GM12878 (cell line): ENCODE data around the gene DHPS. TPM values are rescaled to one million over a fixed set of nuclear protein-coding genes. Genes with fewer than 3 reads are reported as not detected.

Experiments used
- ATAC-seq: fragments of 200-7000 bp; cut with Tn5 transposase; 3 replicates; pipeline ENCODE4 v1.9.1; 2020; ENCODE audit warnings: mild to moderate bottlenecking, moderate library complexity
- BruUV-seq: library from RNA; stranded (reverse); fragments of 400-500 nt; replicated peaks from 2 replicates; lab custom pipeline; 2021; lab: Mats Ljungman, UMichigan
- CTCF ChIA-PET: fragments of 300-600 bp; sonication (Branson Sonifier 250); formaldehyde crosslinking; extraction: SDS; loops from one replicate; lab custom pipeline; 2021; ENCODE audit warnings: inconsistent platforms; lab: Yijun Ruan, JAX
- POLR2A ChIA-PET: fragments of 350-600 bp; formaldehyde crosslinking; extraction: SDS; loops from one replicate; lab custom pipeline; 2021; ENCODE audit warnings: inconsistent platforms; lab: Charles Lee
- RAD21 ChIA-PET: fragments of 300-600 bp; sonication (Branson Sonifier 250); formaldehyde crosslinking; loops from one replicate; lab custom pipeline; 2023; ENCODE audit warnings: antibody characterized with exemption; ENCODE audit not compliant: unreplicated experiment; lab: Charles Lee
- SMC1A ChIA-PET: fragments of 300-600 bp; sonication (Branson Sonifier 250); formaldehyde crosslinking; loops from one replicate; lab custom pipeline; 2023; ENCODE audit not compliant: unreplicated experiment, uncharacterized antibody; lab: Charles Lee
- DNase-seq: peaks from one replicate; pipeline ENCODE4 v3.0.0-alpha.2; 2011; ENCODE audit warnings: low read depth, low spot score
- FAIRE-seq: peaks from 3 replicates; lab custom pipeline; 2011; peaks lifted over from hg19 to GRCh38; lab: Jason Lieb, UNC
- H2AFZ ChIP-seq: 2 replicates; pipeline ENCODE4 v1.6.0; 2011; ENCODE audit warnings: low read depth, low read length, control low read depth; ENCODE audit not compliant: control insufficient read depth
- H3K27ac ChIP-seq: 2 replicates; pipeline ENCODE4 v1.5.1; 2011; ENCODE audit warnings: control low read depth; ENCODE audit not compliant: control insufficient read depth, insufficient read depth
- H3K27me3 ChIP-seq, 2 experiments: replicated peaks in 1 of 2; 2 replicates each; pipeline versions ENCODE4 v1.6.0 to v1.6.1; 2011; ENCODE audit warnings: low read length in 1 of 2; ENCODE audit not compliant: control insufficient read depth in 2 of 2, insufficient read depth in 2 of 2
- H3K36me3 ChIP-seq, 2 experiments: 2 replicates each; pipeline ENCODE4 v1.5.1; 2011; ENCODE audit warnings: low read length in 1 of 2; ENCODE audit not compliant: control insufficient read depth in 2 of 2, insufficient read depth in 2 of 2
- H3K4me1 ChIP-seq: 2 replicates; pipeline ENCODE4 v1.6.1; 2011; ENCODE audit warnings: mild to moderate bottlenecking, low read length, moderate library complexity, mixed read lengths; ENCODE audit not compliant: control insufficient read depth, insufficient read depth
- H3K4me2 ChIP-seq: 2 replicates; pipeline ENCODE4 v1.6.0; 2011; ENCODE audit warnings: control low read depth; ENCODE audit not compliant: control insufficient read depth, insufficient read depth
- H3K4me3 ChIP-seq: fragments of 200-600 bp; sonication (generic); 2 replicates; pipeline ENCODE4 v1.5.1; 2016
- H3K79me2 ChIP-seq: 2 replicates; pipeline ENCODE4 v1.6.0; 2011; ENCODE audit warnings: low read length; ENCODE audit not compliant: control insufficient read depth, insufficient read depth
- H3K9ac ChIP-seq: 2 replicates; pipeline ENCODE4 v1.8.0; 2011; ENCODE audit warnings: low read length, control low read depth, mixed read lengths; ENCODE audit not compliant: control insufficient read depth, insufficient read depth
- H3K9me3 ChIP-seq: replicated peaks from 3 replicates; pipeline ENCODE4 v1.5.1; 2011; ENCODE audit warnings: mild to moderate bottlenecking, low read length; ENCODE audit not compliant: control insufficient read depth, insufficient read depth
- H4K20me1 ChIP-seq: 2 replicates; pipeline ENCODE4 v1.6.0; 2011; ENCODE audit not compliant: control insufficient read depth, insufficient read depth
- ATF7 ChIP-seq: fragments of 450-650 bp; IDR thresholded peaks from 2 replicates; pipeline ENCODE4 v1.6.1; 2016; ENCODE audit warnings: low read depth, mild to moderate bottlenecking
- FOXK2 ChIP-seq: fragments of 450-650 bp; IDR thresholded peaks from 2 replicates; pipeline ENCODE4 v1.6.1; 2017; ENCODE audit warnings: mild to moderate bottlenecking, moderate library complexity
- MLLT1 ChIP-seq: fragments of 450-650 bp; IDR thresholded peaks from 2 replicates; pipeline ENCODE4 v1.6.1; 2016; ENCODE audit warnings: mild to moderate bottlenecking
- NR2C1 ChIP-seq: fragments of 450-650 bp; IDR thresholded peaks from 2 replicates; pipeline ENCODE4 v1.6.1; 2017; ENCODE audit warnings: antibody characterized with exemption, mild to moderate bottlenecking, moderate library complexity
- NR2F1 ChIP-seq: fragments of 450-650 bp; conservative IDR thresholded peaks from 2 replicates; pipeline ENCODE4 v1.6.1; 2017; ENCODE audit warnings: mild to moderate bottlenecking
- POU2F2 ChIP-seq: IDR thresholded peaks from 3 replicates; pipeline ENCODE4 v1.6.1; 2011; ENCODE audit warnings: low read depth, mild to moderate bottlenecking, low read length, borderline replicate concordance
- SMAD5 ChIP-seq: IDR thresholded peaks from 2 replicates; pipeline ENCODE4 v1.6.1; 2016; ENCODE audit warnings: antibody characterized with exemption, low read depth
- WGBS: methylation state at CpG from one replicate; pipeline ENCODE4 v1.1.6; 2016; ENCODE audit warnings: low lambda C conversion rate; ENCODE audit not compliant: insufficient replicate concordance, insufficient coverage; ENCODE audit errors: missing lambda C conversion rate; 5-methylcytosine and 5-hydroxymethylcytosine counted together
- in situ Hi-C: fragments of 300-500 bp; cut with MboI; formaldehyde crosslinking; loops from 9 replicates; pipeline ENCODE4 v1.14.3; 2018; ENCODE audit warnings: mixed read lengths
- intact Hi-C: fragments of 100-400 bp; cut with micrococcal nuclease; formaldehyde crosslinking; loops from one replicate; pipeline ENCODE4 v1.14.2; 2022; ENCODE audit not compliant: unreplicated experiment
- polyA plus RNA-seq, 11 experiments: library from polyadenylated mRNA; depleted of rRNA in 4 of 11; unstranded in 6 of 11; stranded (reverse) in 5 of 11; fragments of >200 nt; fragmentation: Nextera tagmentation in 4 of 11; fragmentation: Illumina TruSeq in 1 of 11; extraction: Ambion mirVana in 4 of 11; extraction: Trizol in 1 of 11; gene quantifications; 1 replicate in 1 of 11; 2 replicates in 10 of 11; pipeline versions ENCODE4 v1.2.1 to v1.2.3, GENCODE V29; 2011 to 2016; ENCODE audit warnings: inconsistent platforms in 2 of 11, missing spikeins in 2 of 11, low read depth in 1 of 11
- total RNA-seq, 4 experiments: library from RNA; depleted of rRNA in 3 of 4; stranded (reverse); fragments of >200 nt in 3 of 4; fragmentation: Illumina TruSeq in 1 of 4; extraction: Trizol in 1 of 4; gene quantifications; 2 replicates each; pipeline versions ENCODE4 v1.2.1 to v1.2.3, GENCODE V29; 2013 to 2021
- TF ChIP-seq, protein P1 (sequence below): IDR thresholded peaks from 2 replicates; pipeline ENCODE4 v1.6.1; 2011; ENCODE audit warnings: low read depth, mild to moderate bottlenecking, low read length, moderate library complexity, borderline replicate concordance; ENCODE audit errors: extremely low read depth

DHPS gene
- total and polyA plus RNA-seq, 10 of the 15 experiments (the other 5 are each of a cell fraction or from before 2014, with no cell fraction given): 36.4 to 104 (median 83.4) TPM

DNA sequence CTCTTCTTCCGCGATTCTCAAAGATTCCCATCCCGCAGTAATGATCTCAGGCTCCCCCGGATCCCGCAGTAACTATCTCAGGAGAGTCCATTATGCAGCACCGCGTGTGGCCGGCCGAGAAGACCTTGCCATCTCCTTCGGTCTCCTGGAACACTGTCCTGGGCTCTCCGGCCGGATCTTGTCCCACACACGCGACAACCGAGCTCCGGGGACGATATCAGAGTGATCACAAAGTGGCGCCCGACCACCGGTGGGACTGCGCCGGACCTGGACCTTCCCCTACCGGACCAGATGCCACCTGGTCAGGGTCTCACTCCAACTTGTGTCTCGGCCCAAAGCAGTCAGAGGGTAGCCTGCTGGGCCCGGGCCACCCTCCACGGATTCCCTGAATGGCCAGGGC, 39.2 kb downstream of the DHPS start:
- CTCF ChIA-PET: no interaction called here
- H4K20me1 ChIP-seq: no peaks in the 10 kb centered on the region
- H3K4me1 ChIP-seq: 0 out of 2 replicates have a peak, but pooled peaks cover 5% of the 10 kb centered on the region
- H3K27ac ChIP-seq: no peak overlapping the region
- TF ChIP-seq ATF7 (no peak), SMAD5 (no peak), MLLT1 (no peak), POU2F2 (no peak), NR2C1 (no peak), NR2F1 (no peak), FOXK2 (no peak)
- TF ChIP-seq, protein P1, sequence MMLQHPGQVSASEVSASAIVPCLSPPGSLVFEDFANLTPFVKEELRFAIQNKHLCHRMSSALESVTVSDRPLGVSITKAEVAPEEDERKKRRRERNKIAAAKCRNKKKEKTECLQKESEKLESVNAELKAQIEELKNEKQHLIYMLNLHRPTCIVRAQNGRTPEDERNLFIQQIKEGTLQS: no peak
- peaks cover 0 to 5% of the 10 kb centered on the region in 2 experiments; a peak in 1 of 4 replicates for H3K36me3 ChIP-seq
- intact Hi-C loops (no loop called here), in situ Hi-C loops (no loop called here)
- ATAC-seq (no peak), FAIRE-seq (no peak), DNase-seq (no peak)
- WGBS: 95% methylated on average over 26 of the region's 26 CpGs
- no TSS peak for BruUV-seq
- H3K27me3 ChIP-seq: no peaks in the 10 kb centered on the region
- POLR2A ChIA-PET: no interaction called here
- H2AFZ ChIP-seq: no peak overlapping the region
- no peaks in the 10 kb centered on the region for H3K79me2 ChIP-seq
- H3K4me3 ChIP-seq: no peak overlapping the region
- SMC1A ChIA-PET: no interaction called here
- RAD21 ChIA-PET: no interaction called here
- no peak overlapping the region for H3K4me2 ChIP-seq
- H3K9ac ChIP-seq: no peak overlapping the region
- no peaks in the 10 kb centered on the region for H3K9me3 ChIP-seq
